ENCODE data around the gene ZC3H10. TPM values are rescaled to one million over a fixed set of nuclear protein-coding genes. Genes with fewer than 3 reads are reported as not detected.
A peak's percentile ranks its signal among the peaks of the same experiment; 100 is the strongest.
"Not testable (repeated sequence)": the region's sequence is repeated elsewhere in the genome, so short reads cannot be mapped to it uniquely, and the experiment has no call there.

ZC3H10 gene, protein sequence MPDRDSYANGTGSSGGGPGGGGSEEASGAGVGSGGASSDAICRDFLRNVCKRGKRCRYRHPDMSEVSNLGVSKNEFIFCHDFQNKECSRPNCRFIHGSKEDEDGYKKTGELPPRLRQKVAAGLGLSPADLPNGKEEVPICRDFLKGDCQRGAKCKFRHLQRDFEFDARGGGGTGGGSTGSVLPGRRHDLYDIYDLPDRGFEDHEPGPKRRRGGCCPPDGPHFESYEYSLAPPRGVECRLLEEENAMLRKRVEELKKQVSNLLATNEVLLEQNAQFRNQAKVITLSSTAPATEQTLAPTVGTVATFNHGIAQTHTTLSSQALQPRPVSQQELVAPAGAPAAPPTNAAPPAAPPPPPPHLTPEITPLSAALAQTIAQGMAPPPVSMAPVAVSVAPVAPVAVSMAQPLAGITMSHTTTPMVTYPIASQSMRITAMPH
- total RNA-seq, result 5.8 TPM
- long read RNA-seq, full-length matches to known transcripts, result 16 of 16 reads
- long read RNA-seq, partial matches to known transcripts, result 0 of 16 reads
- long read RNA-seq, other reads (novel, unspliced or antisense), result 0 of 16 reads

- DNase-seq, result peak; percentile 98
- intact Hi-C loops (cut with DNase I), result loop anchor here (2.0 to 5.0 kb wide), 3 partner anchors 39 to 105 kb away; partner anchors contain the start of genes MYL6 and SMARCC2
- ATAC-seq (ENCODE audit: poor library complexity), result peak; percentile 84
Observed at GRCh38 chr12:56117778-56118687, at the start of gene ZC3H10. Gene ZC3H10, plus strand, starts transcription at chr12:56118266. Its CDS starts 2,297 bp downstream, at chr12:56120563.

GRCh38 chr12:56071648-56072047 lies 46.4 kb upstream of the ZC3H10 start:
- DNase-seq (no peak), ATAC-seq (ENCODE audit: poor library complexity) (no peak)
- intact Hi-C loops (cut with DNase I), result no loop called here

DNA sequence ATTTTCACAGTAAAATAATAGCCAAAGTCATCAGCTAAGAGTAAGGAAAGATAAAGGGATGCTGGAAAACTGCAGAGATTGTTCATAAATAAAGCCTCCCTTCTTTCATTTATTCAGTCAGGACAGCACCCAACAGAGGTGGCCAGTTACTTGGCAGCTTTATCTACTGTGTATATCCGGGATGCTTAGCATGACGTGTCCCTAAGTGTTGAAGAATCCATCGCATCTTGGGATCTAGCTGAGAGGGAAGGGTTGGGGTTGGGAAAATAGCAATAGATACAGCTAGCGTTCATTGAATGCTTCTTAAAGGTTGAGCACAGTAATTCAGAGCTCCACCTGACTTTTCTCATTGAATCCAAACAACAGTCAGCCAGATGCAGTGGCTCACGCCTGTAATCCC lies 43.7 kb upstream of the ZC3H10 start:
- intact Hi-C loops (cut with DNase I), result no loop called here
- no peak for ATAC-seq (ENCODE audit: poor library complexity)
- DNase-seq, result no peak

DNA sequence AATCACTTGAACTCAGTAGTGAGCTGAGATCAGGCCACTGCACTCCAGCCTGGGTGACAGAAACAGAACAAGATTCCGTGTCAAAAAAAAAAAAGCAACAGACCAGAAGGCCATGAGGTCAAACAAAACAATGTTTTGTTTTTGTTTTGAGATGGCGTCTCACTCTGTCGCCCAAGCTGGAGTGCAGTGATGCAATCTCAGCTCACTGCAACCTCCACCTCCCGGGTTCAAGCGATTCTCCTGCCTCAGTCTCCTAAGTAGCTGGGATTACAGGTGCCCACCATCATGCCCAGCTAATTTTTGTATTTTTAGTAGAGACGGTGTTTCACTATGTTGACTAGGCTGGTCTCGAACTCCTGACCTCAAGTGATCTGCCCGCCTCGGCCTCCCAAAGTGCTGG lies 40.1 kb upstream of the ZC3H10 start:
- intact Hi-C loops (cut with DNase I); ATAC-seq (ENCODE audit: poor library complexity); DNase-seq: not testable (repeated sequence)

DNA sequence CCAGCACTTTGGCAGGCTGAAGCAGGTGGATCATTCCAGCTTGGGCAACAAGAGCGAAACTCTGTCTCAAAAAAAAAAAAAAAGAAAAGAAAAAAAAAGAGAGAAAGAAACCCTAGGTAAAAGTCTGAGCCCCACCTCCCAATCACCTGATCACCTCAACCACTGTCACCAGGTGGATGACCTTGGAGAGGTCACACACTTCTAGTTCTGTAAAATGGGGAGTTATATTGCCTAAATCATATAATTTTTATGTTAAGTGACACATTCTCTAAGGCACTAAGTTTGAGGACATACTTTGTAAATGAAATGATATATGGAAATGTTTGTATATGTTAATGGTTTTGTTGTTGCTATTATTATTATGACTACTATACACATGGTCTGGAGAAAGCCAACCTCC lies 39.6 kb upstream of the ZC3H10 start:
- ATAC-seq (ENCODE audit: poor library complexity) (no peak), DNase-seq (no peak)
- intact Hi-C loops (cut with DNase I), result no loop called here

DNA sequence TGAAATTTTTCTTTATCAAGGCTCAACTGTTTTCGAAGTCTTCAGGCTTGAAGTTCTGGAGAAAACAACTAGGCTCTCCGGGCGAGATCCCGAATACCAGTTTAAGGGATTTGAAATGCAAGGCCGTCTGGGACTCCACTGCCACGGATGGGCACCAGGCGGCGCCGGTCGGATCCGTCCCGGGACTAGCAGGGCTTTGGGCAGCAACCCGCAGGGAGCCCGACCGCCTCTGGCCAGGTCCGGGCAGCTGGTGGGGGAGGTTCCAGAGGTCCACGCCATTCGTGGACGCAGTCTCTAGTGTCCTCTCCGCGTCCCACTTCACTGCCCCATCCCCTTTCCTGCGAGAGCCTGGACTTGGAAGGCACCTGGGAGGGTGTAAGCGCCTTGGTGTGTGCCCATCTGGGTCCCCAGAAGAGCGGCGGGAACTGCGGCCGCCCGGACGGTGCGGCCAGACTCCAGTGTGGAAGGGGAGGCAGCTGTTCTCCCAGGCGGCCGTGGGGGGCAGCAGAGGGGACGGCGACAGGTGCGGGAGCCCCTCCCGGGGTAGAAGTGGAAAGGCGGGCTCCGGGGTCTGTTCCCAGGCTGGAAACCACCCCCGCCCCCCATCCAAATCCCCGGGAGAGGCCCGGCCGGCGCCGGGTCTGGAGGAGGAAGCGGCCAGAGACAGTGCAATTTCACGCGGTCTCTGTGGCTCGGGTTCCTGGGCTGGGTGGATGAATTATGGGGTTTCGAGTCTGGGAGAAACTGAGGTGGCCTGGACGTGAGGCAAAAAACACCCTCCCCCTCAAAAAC lies 38.9 kb upstream of the ZC3H10 start:
- peak; percentile 89 for ATAC-seq (ENCODE audit: poor library complexity)
- intact Hi-C loops (cut with DNase I), result no loop called here
- DNase-seq, result peak; percentile 91

- DNase-seq (peak; percentile 78), ATAC-seq (ENCODE audit: poor library complexity) (peak; percentile 88)
- intact Hi-C loops (cut with DNase I), result no loop called here
Observed at GRCh38 chr12:56079723-56080555, 38.1 kb upstream of the ZC3H10 start, which contains the start of gene ERBB3. Gene ERBB3, plus strand, starts transcription at chr12:56080165. Its CDS starts 136 bp downstream, at chr12:56080301.

GRCh38 chr12:56080556-56081138 lies 37.4 kb upstream of the ZC3H10 start:
- DNase-seq, result no peak
- no peak for ATAC-seq (ENCODE audit: poor library complexity)
- intact Hi-C loops (cut with DNase I), result no loop called here

DNA sequence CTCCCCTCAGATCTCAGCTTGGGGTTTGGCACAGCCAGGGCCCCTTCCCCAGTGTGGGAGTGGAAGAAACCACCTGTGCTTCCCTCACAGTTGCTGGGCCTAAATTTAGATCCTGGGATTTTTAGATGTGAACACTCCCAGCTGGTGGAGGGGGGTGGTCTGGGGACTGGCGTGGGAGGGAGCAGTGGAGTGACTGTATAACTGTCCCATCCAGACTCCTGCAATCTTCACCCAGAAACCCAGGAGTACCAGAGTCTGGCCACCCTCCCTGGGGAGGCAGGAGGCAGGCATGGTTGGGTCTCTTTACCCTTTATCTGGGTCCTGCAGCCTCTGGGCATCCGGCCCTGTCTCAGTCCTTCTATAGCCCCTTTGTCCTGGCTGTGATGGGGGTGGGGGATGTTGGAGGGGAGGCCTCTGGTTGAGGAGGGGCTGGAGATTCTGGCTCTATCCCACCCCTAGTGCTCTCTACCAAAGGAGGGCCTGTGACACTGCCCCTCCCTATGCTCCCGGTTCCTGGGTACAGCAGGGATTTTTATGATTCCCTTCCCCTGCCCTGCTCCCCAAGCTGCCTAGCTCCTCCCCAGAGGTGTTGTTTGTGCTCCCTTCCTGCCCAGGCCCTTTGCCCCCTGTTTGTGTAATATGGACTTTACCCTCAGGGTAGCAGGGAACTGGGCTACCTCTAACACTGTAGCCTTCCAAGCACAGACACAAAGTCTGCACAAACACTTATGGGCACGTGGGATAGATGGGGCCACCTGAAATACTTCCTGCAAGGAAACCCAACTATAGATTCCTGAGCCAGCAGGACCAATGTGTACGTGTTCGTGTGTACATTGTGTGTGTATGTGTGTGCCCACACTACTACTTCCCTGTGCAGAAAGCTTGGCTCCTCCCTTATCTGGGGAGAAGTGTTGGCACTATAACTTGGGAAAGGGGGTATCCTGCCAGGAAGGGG lies 36.4 kb upstream of the ZC3H10 start:
- ATAC-seq (ENCODE audit: poor library complexity), result no peak
- no peak for DNase-seq
- intact Hi-C loops (cut with DNase I), result no loop called here

DNA sequence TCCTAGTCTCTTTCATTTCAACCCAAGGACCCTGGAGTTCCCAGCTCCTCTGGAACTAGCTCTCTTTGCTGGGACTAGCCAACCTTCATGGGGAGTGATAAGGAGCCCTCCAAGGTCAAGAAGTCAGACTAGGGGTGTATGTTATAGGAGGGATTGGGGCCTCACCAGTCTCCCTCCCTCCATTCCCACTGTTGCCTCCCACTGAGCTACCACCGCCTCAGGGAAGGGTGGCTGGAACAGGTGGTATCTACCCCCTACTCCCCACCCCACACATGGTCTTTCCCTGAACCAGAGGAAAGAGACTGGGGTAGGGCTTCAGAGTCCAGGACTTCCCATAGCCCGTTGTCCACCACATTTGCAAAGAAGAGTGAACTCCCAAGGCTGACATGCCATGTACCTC lies 35.7 kb upstream of the ZC3H10 start:
- intact Hi-C loops (cut with DNase I), result no loop called here
- no peak for ATAC-seq (ENCODE audit: poor library complexity)
- DNase-seq, result no peak

GRCh38 chr12:56082967-56083366 lies 35.1 kb upstream of the ZC3H10 start:
- intact Hi-C loops (cut with DNase I), result no loop called here
- ATAC-seq (ENCODE audit: poor library complexity) (no peak), DNase-seq (no peak)

GRCh38 chr12:56084958-56085543 lies 33.0 kb upstream of the ZC3H10 start:
- no peak for ATAC-seq (ENCODE audit: poor library complexity)
- no peak for DNase-seq
- intact Hi-C loops (cut with DNase I), result no loop called here

DNA sequence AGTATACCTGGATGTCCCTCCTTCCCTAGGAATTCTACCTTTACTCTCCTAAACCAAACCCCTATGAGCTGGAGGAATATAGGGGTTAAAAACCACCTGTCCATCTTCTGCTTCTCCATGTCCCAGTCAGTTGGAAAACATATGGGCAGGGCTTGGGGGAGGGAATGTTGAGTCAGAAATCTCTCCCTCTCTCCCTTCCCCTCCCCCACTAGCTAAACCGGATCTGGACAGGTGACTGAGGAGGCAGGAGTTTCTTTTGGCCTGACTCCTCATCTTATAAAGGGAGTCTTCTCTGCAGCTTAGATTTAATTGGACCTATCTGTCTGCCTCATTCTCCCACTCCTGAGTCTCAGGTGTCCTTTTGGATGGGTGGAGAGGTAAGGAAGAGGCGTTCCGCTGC lies 32.0 kb upstream of the ZC3H10 start:
- intact Hi-C loops (cut with DNase I), result no loop called here
- ATAC-seq (ENCODE audit: poor library complexity) (no peak), DNase-seq (no peak)

GRCh38 chr12:56086608-56087007 lies 31.5 kb upstream of the ZC3H10 start:
- intact Hi-C loops (cut with DNase I), result no loop called here
- no peak for ATAC-seq (ENCODE audit: poor library complexity)
- no peak for DNase-seq

DNA sequence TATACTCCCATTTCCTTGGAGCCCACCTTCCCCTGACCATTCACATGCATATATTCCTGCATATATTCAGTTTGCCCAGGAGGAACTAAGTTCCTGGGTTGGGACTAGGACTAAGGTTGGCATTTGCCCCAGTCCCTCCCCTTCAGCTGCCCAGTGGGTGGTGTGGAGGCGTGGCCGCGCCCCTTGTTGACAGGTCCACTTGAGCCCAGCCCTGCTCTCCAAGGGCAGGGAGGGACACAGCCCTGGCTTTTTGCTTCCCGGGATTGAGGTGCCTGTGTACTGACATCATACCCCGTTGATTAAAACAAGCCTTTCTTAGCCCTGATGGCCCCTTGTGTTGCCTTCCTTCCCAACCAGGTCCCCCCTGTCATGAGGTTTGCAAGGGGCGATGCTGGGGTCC lies 30.8 kb upstream of the ZC3H10 start:
- DNase-seq (peak; percentile 87), ATAC-seq (ENCODE audit: poor library complexity) (peak; percentile 97)
- intact Hi-C loops (cut with DNase I), result no loop called here

GRCh38 chr12:56097738-56098137 lies 20.3 kb upstream of the ZC3H10 start:
- no peak for ATAC-seq (ENCODE audit: poor library complexity)
- intact Hi-C loops (cut with DNase I), result no loop called here
- no peak for DNase-seq

All from Right ventricle myocardium superior (tissue), 1 donor.